Endothelial cell of umbilical vein (primary cell): ENCODE results near the gene NFYC. TPM values are rescaled to one million over a fixed set of nuclear protein-coding genes. Genes with fewer than 3 reads are reported as not detected.

ENCODE experiments used
- BruUV-seq: library from RNA; stranded (reverse); fragments of 400-500 nt; replicated peaks from 2 replicates; lab custom pipeline; 2021; lab: Mats Ljungman, UMichigan
- CTCF ChIA-PET: fragments of 300-600, 350-600 bp; sonication (Branson Sonifier 250); formaldehyde crosslinking; loops from one replicate; lab custom pipeline; 2021; ENCODE audit warnings: antibody characterized with exemption, inconsistent platforms; lab: Charles Lee
- POLR2A ChIA-PET: fragments of 300-600, 350-600 bp; sonication (Branson Sonifier 250); formaldehyde crosslinking; loops from one replicate; lab custom pipeline; 2021; ENCODE audit warnings: antibody characterized with exemption, inconsistent platforms; lab: Charles Lee
- DNase-seq: peaks from one replicate; pipeline ENCODE4 v3.0.0-alpha.2; 2011; ENCODE audit warnings: low read depth, low spot score
- FAIRE-seq: peaks from 2 replicates; lab custom pipeline; 2011; peaks lifted over from hg19 to GRCh38; lab: Jason Lieb, UNC
- H2AFZ ChIP-seq: 2 replicates; pipeline ENCODE4 v1.6.0; 2012; ENCODE audit warnings: low read depth, low read length, control low read depth, inconsistent platforms
- H3K27ac ChIP-seq: 2 replicates; pipeline ENCODE4 v1.5.1; 2011; ENCODE audit warnings: low read depth, mild to moderate bottlenecking, control low read depth, low read length, moderate library complexity; ENCODE audit not compliant: insufficient read depth
- H3K27me3 ChIP-seq, 2 experiments: 2 replicates each; pipeline versions ENCODE4 v1.6.0 to v1.6.1; 2011; ENCODE audit warnings: low read length in 2 of 2, mixed read lengths in 1 of 2; ENCODE audit not compliant: control insufficient read depth in 2 of 2, insufficient read depth in 2 of 2
- H3K36me3 ChIP-seq, 2 experiments: 2 replicates in 1 of 2; 3 replicates in 1 of 2; pipeline ENCODE4 v1.5.1; 2011; ENCODE audit warnings: low read length in 2 of 2, mild to moderate bottlenecking in 1 of 2, moderate library complexity in 1 of 2; ENCODE audit not compliant: control insufficient read depth in 2 of 2, insufficient read depth in 2 of 2; ENCODE audit errors: extremely low read depth in 1 of 2
- H3K4me1 ChIP-seq: 3 replicates; pipeline ENCODE4 v1.5.1; 2011; ENCODE audit warnings: mild to moderate bottlenecking, low read length; ENCODE audit not compliant: control insufficient read depth, insufficient read depth; ENCODE audit errors: extremely low read depth
- H3K4me2 ChIP-seq: 2 replicates; pipeline ENCODE4 v1.6.1; 2011; ENCODE audit warnings: low read length, control low read depth, mixed read lengths; ENCODE audit not compliant: insufficient read depth
- H3K4me3 ChIP-seq, 3 experiments: fragments of 200-600 bp in 1 of 3; sonication (generic), shearing (Covaris generic) in 1 of 3; replicated peaks in 1 of 3; 2 replicates each; pipeline ENCODE4 v1.5.1; 2011 to 2016; ENCODE audit warnings: control low read depth in 3 of 3, low read length in 3 of 3, mild to moderate bottlenecking in 2 of 3, inconsistent platforms in 1 of 3, low read depth in 1 of 3, moderate library complexity in 1 of 3; ENCODE audit not compliant: insufficient read depth in 1 of 3
- H3K79me2 ChIP-seq: 2 replicates; pipeline ENCODE4 v1.6.0; 2012; ENCODE audit warnings: low read length, inconsistent platforms; ENCODE audit not compliant: control insufficient read depth, insufficient read depth
- H3K9ac ChIP-seq: replicated peaks from 2 replicates; pipeline ENCODE3; 2011; ENCODE audit warnings: low read length, control low read depth; ENCODE audit not compliant: insufficient read depth; ENCODE audit errors: extremely low read depth
- H3K9me1 ChIP-seq: replicated peaks from 3 replicates; pipeline ENCODE4 v1.6.0; 2011; ENCODE audit warnings: mild to moderate bottlenecking, low read length; ENCODE audit not compliant: control insufficient read depth, insufficient read depth; ENCODE audit errors: extremely low read depth
- H3K9me3 ChIP-seq: replicated peaks from 2 replicates; pipeline ENCODE4 v1.5.1; 2012; ENCODE audit warnings: low read length, inconsistent platforms; ENCODE audit not compliant: control insufficient read depth, insufficient read depth
- H4K20me1 ChIP-seq: replicated peaks from 2 replicates; pipeline ENCODE3; 2011; ENCODE audit warnings: mild to moderate bottlenecking, low read length; ENCODE audit not compliant: control insufficient read depth, insufficient read depth; ENCODE audit errors: extremely low read depth
- EZH2 ChIP-seq: IDR thresholded peaks from 2 replicates; pipeline ENCODE4 v1.6.1; 2012; ENCODE audit warnings: borderline replicate concordance, low read depth, mild to moderate bottlenecking, moderate library complexity, low read length, inconsistent platforms; ENCODE audit not compliant: severe bottlenecking
- FOS ChIP-seq: IDR thresholded peaks from 2 replicates; pipeline ENCODE4 v1.6.1; 2011; ENCODE audit warnings: mild to moderate bottlenecking, low read length, moderate library complexity, borderline replicate concordance; ENCODE audit not compliant: insufficient read depth
- GATA2 ChIP-seq: IDR thresholded peaks from 2 replicates; pipeline ENCODE4 v1.7.0; 2011; ENCODE audit warnings: low read depth, mild to moderate bottlenecking, moderate library complexity, mixed read lengths, low read length; ENCODE audit not compliant: insufficient read length, insufficient read depth
- JUN ChIP-seq: IDR thresholded peaks from 2 replicates; pipeline ENCODE4 v1.6.1; 2011; ENCODE audit warnings: borderline replicate concordance, low read depth; ENCODE audit not compliant: insufficient read length, insufficient read depth
- MYC ChIP-seq: IDR thresholded peaks from one replicate; pipeline ENCODE4 v1.6.1; 2011; ENCODE audit warnings: mild to moderate bottlenecking, low read depth, low read length
- POLR2A ChIP-seq: IDR thresholded peaks from 2 replicates; pipeline ENCODE4 v1.6.1; 2012; ENCODE audit warnings: low read depth, mild to moderate bottlenecking, control low read depth, low read length
- POLR2AphosphoS5 ChIP-seq: IDR thresholded peaks from 2 replicates; pipeline ENCODE4 v1.6.1; 2012; ENCODE audit warnings: low read depth, mild to moderate bottlenecking, control low read depth, low read length, moderate library complexity; ENCODE audit not compliant: insufficient read depth
- dilution Hi-C: fragments of 300-500 bp; cut with MboI; formaldehyde crosslinking; loops from one replicate; pipeline ENCODE4 v1.15.0; 2019; ENCODE audit warnings: low sequenced_read_pairs; ENCODE audit not compliant: extremely low pct_ligation_motif_present
- intact Hi-C: fragments of 100-400 bp; cut with micrococcal nuclease; formaldehyde crosslinking; loops from one replicate; pipeline ENCODE4 v1.10.0; 2022
- polyA plus RNA-seq, 4 experiments: library from polyadenylated mRNA; depleted of rRNA in 3 of 4; stranded (reverse) in 3 of 4; unstranded in 1 of 4; fragments of >200 nt; gene quantifications; 2 replicates each; pipeline versions ENCODE4 v1.2.1 to v1.2.3, GENCODE V29; 2011 to 2012; ENCODE audit warnings: missing spikeins in 1 of 4
- total RNA-seq: library from RNA; stranded (reverse); gene quantifications from 2 replicates; pipeline ENCODE4 v1.2.3, GENCODE V29; 2021
- TF ChIP-seq, protein P1 (sequence below): IDR thresholded peaks from 2 replicates; pipeline ENCODE4 v1.6.1; 2011; ENCODE audit not compliant: insufficient read depth, insufficient read length
- TF ChIP-seq, protein P2 (sequence below), 2 donors: IDR thresholded peaks; 1 replicate in 1 of 2; 2 replicates in 1 of 2; pipeline ENCODE4 v1.5.1; 2011; ENCODE audit warnings: low read length in 2 of 2, mild to moderate bottlenecking in 2 of 2, moderate library complexity in 2 of 2, control low read depth in 1 of 2, inconsistent platforms in 1 of 2, low read depth in 1 of 2; ENCODE audit not compliant: insufficient read depth in 1 of 2; ENCODE audit errors: extremely low read depth in 1 of 2

Gene NFYC
- total and polyA plus RNA-seq, 2 donors (not counting 3 experiments of a cell fraction or from before 2014, with no cell fraction given), result 51.1 to 81.7 TPM

DNA sequence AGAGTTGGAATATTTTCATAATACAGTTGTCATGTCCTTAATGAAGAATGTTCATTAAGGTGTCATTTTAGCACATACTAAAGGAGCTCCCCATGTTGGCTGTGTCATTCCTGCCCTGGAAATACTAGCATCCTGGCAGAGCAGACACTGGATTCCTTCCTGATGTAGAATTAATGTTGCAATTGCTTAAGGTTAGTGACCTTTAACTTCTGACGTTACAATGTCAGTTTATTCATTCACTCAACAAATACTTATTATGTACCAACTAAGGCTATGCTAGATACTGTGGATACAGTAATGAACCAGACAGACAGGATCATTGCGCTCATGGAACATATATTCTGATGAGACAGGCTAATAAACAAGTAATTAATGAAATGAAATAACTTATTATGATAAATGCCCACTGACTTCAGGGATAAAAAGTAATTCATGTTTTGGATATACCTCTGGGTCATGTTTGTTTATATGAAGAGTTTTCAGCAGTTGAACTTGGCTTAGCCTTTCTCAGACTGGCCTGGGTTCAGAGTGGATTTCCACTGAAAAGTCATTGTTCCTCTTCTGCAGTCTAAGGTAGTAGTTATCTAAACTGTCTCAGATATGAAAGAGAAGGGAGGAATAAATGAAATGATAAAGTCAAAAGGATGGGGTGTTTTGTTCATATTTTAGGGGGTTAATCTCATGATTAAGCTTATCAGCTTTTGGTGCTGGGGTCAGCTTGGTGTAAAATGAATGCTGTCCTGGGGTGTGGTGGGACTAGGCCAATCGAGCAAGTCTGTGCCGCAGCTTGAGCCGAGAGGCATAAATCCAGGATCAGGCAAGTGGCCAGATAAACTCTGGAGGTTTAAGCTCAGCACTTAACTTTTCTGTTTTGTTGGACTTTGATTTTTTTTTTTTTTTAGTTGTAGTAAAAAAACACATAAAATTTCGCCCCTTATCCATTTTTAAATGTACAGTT lies 48.8 kb downstream of the NFYC start:
- H3K4me1 ChIP-seq, result peaks cover 4% of the 10 kb centered on the region
- H3K9ac ChIP-seq, result no peak overlapping the region
- H3K36me3 ChIP-seq, result peaks cover 0 to 4% of the 10 kb centered on the region in 2 experiments
- H3K9me1 ChIP-seq, result no peaks in the 10 kb centered on the region
- dilution Hi-C loops, result no loop called here
- no peak overlapping the region for H3K4me3 ChIP-seq
- intact Hi-C loops, result no loop called here
- TF ChIP-seq, protein P1, sequence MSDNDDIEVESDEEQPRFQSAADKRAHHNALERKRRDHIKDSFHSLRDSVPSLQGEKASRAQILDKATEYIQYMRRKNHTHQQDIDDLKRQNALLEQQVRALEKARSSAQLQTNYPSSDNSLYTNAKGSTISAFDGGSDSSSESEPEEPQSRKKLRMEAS, result no peak
- no peak for TF ChIP-seq FOS
- no peak for TF ChIP-seq MYC
- TF ChIP-seq, protein P2, sequence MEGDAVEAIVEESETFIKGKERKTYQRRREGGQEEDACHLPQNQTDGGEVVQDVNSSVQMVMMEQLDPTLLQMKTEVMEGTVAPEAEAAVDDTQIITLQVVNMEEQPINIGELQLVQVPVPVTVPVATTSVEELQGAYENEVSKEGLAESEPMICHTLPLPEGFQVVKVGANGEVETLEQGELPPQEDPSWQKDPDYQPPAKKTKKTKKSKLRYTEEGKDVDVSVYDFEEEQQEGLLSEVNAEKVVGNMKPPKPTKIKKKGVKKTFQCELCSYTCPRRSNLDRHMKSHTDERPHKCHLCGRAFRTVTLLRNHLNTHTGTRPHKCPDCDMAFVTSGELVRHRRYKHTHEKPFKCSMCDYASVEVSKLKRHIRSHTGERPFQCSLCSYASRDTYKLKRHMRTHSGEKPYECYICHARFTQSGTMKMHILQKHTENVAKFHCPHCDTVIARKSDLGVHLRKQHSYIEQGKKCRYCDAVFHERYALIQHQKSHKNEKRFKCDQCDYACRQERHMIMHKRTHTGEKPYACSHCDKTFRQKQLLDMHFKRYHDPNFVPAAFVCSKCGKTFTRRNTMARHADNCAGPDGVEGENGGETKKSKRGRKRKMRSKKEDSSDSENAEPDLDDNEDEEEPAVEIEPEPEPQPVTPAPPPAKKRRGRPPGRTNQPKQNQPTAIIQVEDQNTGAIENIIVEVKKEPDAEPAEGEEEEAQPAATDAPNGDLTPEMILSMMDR (IDR thresholded peaks at IDR 0.05; ENCODE audit: extremely low read depth in 1 of 2, insufficient read depth in 1 of 2, low read depth in 1 of 2, low read length in 2 of 2), result no peak
- no peak for TF ChIP-seq POLR2AphosphoS5
- no peak for TF ChIP-seq EZH2
- no peak for TF ChIP-seq JUN
- TF ChIP-seq POLR2A, result no peak
- no peak for TF ChIP-seq GATA2
- H4K20me1 ChIP-seq, result no peaks in the 10 kb centered on the region
- ChIA-PET POLR2A (no interaction called here), CTCF (interaction anchor here (0.8 kb wide), 1 partner anchor 18 kb away, joined by 3 read pairs; no protein-coding TSS in a partner anchor)
- no peaks in the 10 kb centered on the region for H3K27me3 ChIP-seq
- DNase-seq, result no peak
- FAIRE-seq, result no peak
- no peak overlapping the region for H2AFZ ChIP-seq
- no TSS peak for BruUV-seq
- no peak overlapping the region for H3K4me2 ChIP-seq
- no peaks in the 10 kb centered on the region for H3K9me3 ChIP-seq
- H3K79me2 ChIP-seq, result no peaks in the 10 kb centered on the region
- no peak overlapping the region for H3K27ac ChIP-seq
